Thyroid gland (tissue), 4 donors: Measurements from ENCODE around the gene XYLT2. TPM values are rescaled to one million over a fixed set of nuclear protein-coding genes. Genes with fewer than 3 reads are reported as not detected.

Experiments used
- DNase-seq, 2 donors: peaks; one replicate each; pipeline ENCODE4 v3.0.0-alpha.2; 2019
- H3K27ac ChIP-seq, 3 donors: fragments of 200-600 bp; sonication (generic); 1 replicate in 2 of 3; 2 replicates in 1 of 3; pipeline ENCODE4 v1.5.1; 2016 to 2019; ENCODE audit warnings: mild to moderate bottlenecking in 1 of 3, moderate library complexity in 1 of 3
- H3K27me3 ChIP-seq: fragments of 200-600 bp; sonication (generic); one replicate; pipeline ENCODE4 v1.5.1; 2019
- H3K36me3 ChIP-seq, 2 donors: fragments of 200-600 bp; sonication (generic); one replicate each; pipeline ENCODE4 v1.5.1; 2016 to 2019
- H3K4me1 ChIP-seq, 2 donors: fragments of 200-600 bp; sonication (generic); one replicate each; pipeline ENCODE4 v1.5.1; 2017 to 2019
- H3K4me3 ChIP-seq, 3 donors: fragments of 200-600 bp; sonication (generic); replicated peaks in 1 of 3; 1 replicate in 2 of 3; 2 replicates in 1 of 3; pipeline ENCODE4 v1.5.1; 2016; ENCODE audit warnings: mild to moderate bottlenecking in 1 of 3
- H3K9me3 ChIP-seq: fragments of 200-600 bp; sonication (generic); one replicate; pipeline ENCODE4 v1.5.1; 2017
- POLR2A ChIP-seq, 2 donors: fragments of 450-650 bp; IDR thresholded peaks; one replicate each; pipeline ENCODE4 v1.6.1; 2017; ENCODE audit warnings: antibody characterized with exemption in 2 of 2, mild to moderate bottlenecking in 2 of 2, moderate library complexity in 1 of 2
- WGBS, 2 donors: methylation state at CpG; one replicate each; pipeline ENCODE4 v1.1.5; 2017; 5-methylcytosine and 5-hydroxymethylcytosine counted together
- intact Hi-C: fragments of 100-400 bp; cut with DNase I; formaldehyde crosslinking; loops from one replicate; pipeline ENCODE4 v1.15.1; 2023
- total RNA-seq, 4 donors: library from RNA; depleted of rRNA; stranded (reverse); fragments of >200 nt; gene quantifications; one replicate each; pipeline ENCODE4 v1.2.3, GENCODE V29; 2016
- TF ChIP-seq, protein P1 (sequence below), 6 experiments: fragments of 200-600 bp in 3 of 6; fragments of 450-650 bp in 3 of 6; sonication (generic) in 3 of 6; IDR thresholded peaks; one replicate each; pipeline ENCODE4 v1.5.1; 2016 to 2019; ENCODE audit warnings: antibody characterized with exemption in 6 of 6, mild to moderate bottlenecking in 2 of 6, inconsistent platforms in 1 of 6, moderate library complexity in 1 of 6

XYLT2 gene
- total RNA-seq, 4 donors from 2014 or later = 22.4 to 33.4 (median 28.8) TPM

DNA sequence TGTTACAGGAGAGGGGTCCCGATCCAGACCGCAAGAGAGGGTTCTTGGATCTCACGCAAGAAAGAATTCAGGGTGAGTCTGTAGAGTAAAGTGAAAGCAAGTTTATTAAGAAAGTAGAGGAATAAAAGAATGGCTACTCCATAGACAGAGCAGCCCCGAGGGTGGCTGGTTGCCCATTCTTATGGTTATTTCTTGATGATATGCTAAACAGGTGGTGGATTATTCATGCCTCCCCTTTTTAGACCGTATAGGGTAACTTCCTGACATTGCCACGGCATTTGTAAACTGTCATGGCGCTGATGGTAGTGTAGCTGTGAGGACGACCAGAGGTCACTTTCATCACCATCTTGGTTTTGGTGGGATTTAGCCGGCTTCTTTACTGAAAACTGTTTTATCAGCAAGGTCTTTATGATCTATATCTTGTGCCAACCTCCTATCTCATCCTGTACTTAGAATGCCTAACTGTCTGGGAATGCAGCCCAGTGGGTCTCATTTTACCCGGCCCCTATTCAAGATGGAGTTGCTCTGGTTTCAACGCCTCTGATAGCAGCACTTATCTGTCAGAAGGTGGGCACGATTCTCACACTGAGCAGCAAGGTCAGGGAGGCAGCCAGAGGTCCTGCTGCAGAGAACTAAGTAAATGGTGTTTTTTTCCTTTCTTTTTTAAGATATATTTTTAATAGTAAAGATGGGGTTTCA is 26.5 kb upstream of the XYLT2 start:
- Histone ChIP-seq H3K36me3 (no peaks in the 10 kb centered on the region), H3K9me3 (no peaks in the 10 kb centered on the region), H3K4me3 (no peak overlapping the region), H3K27me3 (no peaks in the 10 kb centered on the region), H3K4me1 (peaks cover 0 to 4% of the 10 kb centered on the region in 2 donors), H3K27ac (no peak overlapping the region)
- WGBS, 2 donors = 84 to 86% methylated on average over 12 of the region's 12 CpGs
- no peak for TF ChIP-seq POLR2A (IDR thresholded peaks at IDR 0.05)
- TF ChIP-seq, protein P1, sequence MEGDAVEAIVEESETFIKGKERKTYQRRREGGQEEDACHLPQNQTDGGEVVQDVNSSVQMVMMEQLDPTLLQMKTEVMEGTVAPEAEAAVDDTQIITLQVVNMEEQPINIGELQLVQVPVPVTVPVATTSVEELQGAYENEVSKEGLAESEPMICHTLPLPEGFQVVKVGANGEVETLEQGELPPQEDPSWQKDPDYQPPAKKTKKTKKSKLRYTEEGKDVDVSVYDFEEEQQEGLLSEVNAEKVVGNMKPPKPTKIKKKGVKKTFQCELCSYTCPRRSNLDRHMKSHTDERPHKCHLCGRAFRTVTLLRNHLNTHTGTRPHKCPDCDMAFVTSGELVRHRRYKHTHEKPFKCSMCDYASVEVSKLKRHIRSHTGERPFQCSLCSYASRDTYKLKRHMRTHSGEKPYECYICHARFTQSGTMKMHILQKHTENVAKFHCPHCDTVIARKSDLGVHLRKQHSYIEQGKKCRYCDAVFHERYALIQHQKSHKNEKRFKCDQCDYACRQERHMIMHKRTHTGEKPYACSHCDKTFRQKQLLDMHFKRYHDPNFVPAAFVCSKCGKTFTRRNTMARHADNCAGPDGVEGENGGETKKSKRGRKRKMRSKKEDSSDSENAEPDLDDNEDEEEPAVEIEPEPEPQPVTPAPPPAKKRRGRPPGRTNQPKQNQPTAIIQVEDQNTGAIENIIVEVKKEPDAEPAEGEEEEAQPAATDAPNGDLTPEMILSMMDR (IDR thresholded peaks at IDR 0.05) = no peak
- intact Hi-C loops = no loop called here
- no peak for DNase-seq

- no peak for TF ChIP-seq POLR2A (IDR thresholded peaks at IDR 0.05)
- TF ChIP-seq, protein P1 (IDR thresholded peaks at IDR 0.05) = no peak
- 83 to 84% methylated on average over 7 of the region's 7 CpGs for WGBS, 2 donors
These were observed 23.7 kb upstream of the XYLT2 start for GRCh38 chr17:50322271-50322670.

DNA sequence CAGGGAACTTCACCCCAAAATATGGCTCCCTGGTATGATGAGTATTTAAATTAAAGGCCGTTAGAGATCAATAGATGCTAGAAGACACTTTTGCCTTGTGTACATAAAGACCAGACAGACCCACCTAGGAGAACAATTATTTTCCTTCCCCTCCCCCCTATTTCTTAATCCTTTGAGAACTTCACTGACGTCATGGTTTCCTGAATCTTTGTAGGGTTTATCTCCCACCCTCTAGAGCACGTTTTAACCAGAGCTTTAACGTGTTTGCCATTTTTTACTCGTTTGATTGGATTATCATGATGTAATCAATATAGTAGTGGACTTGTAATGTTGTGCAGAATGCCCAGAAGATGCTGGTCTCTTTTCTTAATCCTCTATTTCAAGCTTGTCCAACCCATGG is 22.9 kb upstream of the XYLT2 start:
- H3K4me1 ChIP-seq = no peaks in the 10 kb centered on the region
- DNase-seq = no peak
- H3K9me3 ChIP-seq = no peaks in the 10 kb centered on the region
- H3K4me3 ChIP-seq = no peak overlapping the region
- no peak overlapping the region for H3K27ac ChIP-seq
- 80 to 82% methylated on average over 5 of the region's 5 CpGs for WGBS, 2 donors
- TF ChIP-seq, protein P1 (IDR thresholded peaks at IDR 0.05) = no peak
- TF ChIP-seq POLR2A (IDR thresholded peaks at IDR 0.05) = no peak
- no peaks in the 10 kb centered on the region for H3K27me3 ChIP-seq
- intact Hi-C loops = no loop called here
- no peaks in the 10 kb centered on the region for H3K36me3 ChIP-seq

More at GRCh38 chr17:50322271-50322670, 23.7 kb upstream of the XYLT2 start:
- Histone ChIP-seq H3K9me3 (no peaks in the 10 kb centered on the region), H3K27me3 (no peaks in the 10 kb centered on the region), H3K36me3 (no peaks in the 10 kb centered on the region), H3K27ac (no peak overlapping the region), H3K4me3 (no peak overlapping the region), H3K4me1 (no peaks in the 10 kb centered on the region)
- DNase-seq = no peak
- intact Hi-C loops = no loop called here

- Histone ChIP-seq H3K27me3 (no peaks in the 10 kb centered on the region), H3K9me3 (no peaks in the 10 kb centered on the region), H3K4me3 (no peak overlapping the region), H3K4me1 (no peaks in the 10 kb centered on the region), H3K27ac (no peak overlapping the region), H3K36me3 (no peaks in the 10 kb centered on the region)
- intact Hi-C loops = no loop called here
- WGBS, 2 donors = 52 to 54% methylated on average over 4 of the region's 4 CpGs
- TF ChIP-seq POLR2A (IDR thresholded peaks at IDR 0.05) = no peak
- TF ChIP-seq, protein P1 (IDR thresholded peaks at IDR 0.05) = no peak
- no peak for DNase-seq
These were observed 20.0 kb upstream of the XYLT2 start for GRCh38 chr17:50325906-50326305.

DNA sequence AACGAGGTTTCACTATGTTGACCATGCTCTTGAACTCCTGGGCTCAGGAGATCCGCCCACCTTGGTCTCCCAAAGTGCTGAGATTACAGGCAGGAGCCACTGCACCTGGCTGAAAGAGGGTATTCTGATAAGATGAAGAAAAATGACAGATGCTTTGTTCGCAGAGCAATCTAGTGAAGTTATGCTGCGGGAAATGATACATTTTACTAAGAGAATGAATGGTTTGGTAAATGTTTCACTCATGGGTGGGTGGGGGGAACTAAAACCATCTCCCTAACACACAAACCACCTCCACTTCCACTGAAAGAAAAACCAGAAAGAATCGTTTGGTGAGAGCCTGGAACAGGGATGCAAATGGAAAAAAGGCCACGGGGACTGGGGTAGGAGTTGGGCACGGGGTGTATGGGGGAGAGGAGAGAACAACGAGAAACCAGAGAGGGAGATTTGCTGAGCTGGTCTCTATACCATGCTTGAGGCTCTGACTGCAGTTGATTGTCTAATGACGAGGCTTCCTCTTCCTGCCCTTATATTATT is 19.0 kb upstream of the XYLT2 start:
- DNase-seq = peak in 1 of 2 donors; percentile 22
- Histone ChIP-seq H3K27ac (no peak overlapping the region), H3K9me3 (no peaks in the 10 kb centered on the region), H3K4me1 (no peaks in the 10 kb centered on the region), H3K36me3 (no peaks in the 10 kb centered on the region), H3K4me3 (no peak overlapping the region), H3K27me3 (no peaks in the 10 kb centered on the region)
- 62 to 67% methylated on average over 9 of the region's 9 CpGs for WGBS, 2 donors
- intact Hi-C loops = no loop called here
- TF ChIP-seq, protein P1 (IDR thresholded peaks at IDR 0.05) = no peak
- TF ChIP-seq POLR2A (IDR thresholded peaks at IDR 0.05) = no peak
